OCI-LY3 (cell line): ENCODE results near the gene HSPA2.
"Not testable (repeated sequence)": the region's sequence is repeated elsewhere in the genome, so short reads cannot be mapped to it uniquely, and the experiment has no call there.

Experiments used
- H2AFZ ChIP-seq: fragments of 200-600, 300-600 bp; shearing (Covaris generic); 2 replicates; pipeline ENCODE4 v1.6.0; 2014; ENCODE audit warnings: antibody characterized with exemption, low read depth, low read length
- H3K27ac ChIP-seq: fragments of 200-600, 300-600 bp; sonication (generic); 2 replicates; pipeline ENCODE4 v1.5.1; 2014; ENCODE audit warnings: mild to moderate bottlenecking, low read length, moderate library complexity, mixed read lengths
- H3K27me3 ChIP-seq: fragments of 200-600, 300-600 bp; sonication (generic); 2 replicates; pipeline ENCODE4 v1.6.1; 2014; ENCODE audit warnings: low read depth, low read length, mixed read lengths
- H3K36me3 ChIP-seq: fragments of 200-600, 300-600 bp; sonication (generic); replicated peaks from 2 replicates; pipeline ENCODE3; 2014; ENCODE audit warnings: low read depth, low read length, mixed read lengths
- H3K4me1 ChIP-seq: fragments of 300-600, 200-600 bp; sonication (generic); 2 replicates; pipeline ENCODE4 v1.6.1; 2014; ENCODE audit warnings: low read length, mixed read lengths
- H3K4me2 ChIP-seq: fragments of 200-600, 300-600 bp; sonication (generic); 2 replicates; pipeline ENCODE4 v1.6.1; 2014; ENCODE audit warnings: low read length, mixed read lengths
- H3K4me3 ChIP-seq: fragments of 300-600, 200-600 bp; sonication (generic); 2 replicates; pipeline ENCODE4 v1.5.1; 2014; ENCODE audit warnings: antibody characterized with exemption, mild to moderate bottlenecking, low read length, moderate library complexity
- H3K79me2 ChIP-seq: fragments of 300-600, 200-600 bp; shearing (Covaris generic); 2 replicates; pipeline ENCODE4 v1.6.1; 2014; ENCODE audit warnings: mild to moderate bottlenecking, low read length, mixed read lengths
- H3K9ac ChIP-seq: fragments of 300-600, 200-600 bp; shearing (Covaris generic); 2 replicates; pipeline ENCODE4 v1.6.0; 2014; ENCODE audit warnings: mild to moderate bottlenecking, low read length, moderate library complexity
- H3K9me3 ChIP-seq: fragments of 200-600, 300-600 bp; shearing (Covaris generic); 2 replicates; pipeline ENCODE4 v1.6.1; 2014; ENCODE audit warnings: low read length, mixed read lengths; ENCODE audit not compliant: insufficient read depth
- H4K20me1 ChIP-seq: fragments of 200-600, 300-600 bp; sonication (generic); 2 replicates; pipeline ENCODE4 v1.6.1; 2016; ENCODE audit warnings: low read length, mixed read lengths; ENCODE audit not compliant: insufficient read depth
- CTCF ChIP-seq: fragments of 200-600, 300-600 bp; sonication (generic); IDR thresholded peaks from 2 replicates; pipeline ENCODE4 v1.5.1; 2014; ENCODE audit warnings: antibody characterized with exemption, low read length, low read depth
- EZH2phosphoT487 ChIP-seq: fragments of 200-600 bp; shearing (Covaris generic); IDR thresholded peaks from 2 replicates; pipeline ENCODE4 v1.6.1; 2018; ENCODE audit warnings: antibody characterized with exemption, mixed run types, low read depth

HSPA2 gene

GRCh38 chr14:64556526-64556925, 16.0 kb downstream of the HSPA2 start:
- H2AFZ ChIP-seq = no peak overlapping the region
- no peaks in the 10 kb centered on the region for H4K20me1 ChIP-seq
- H3K36me3 ChIP-seq = no peaks in the 10 kb centered on the region
- H3K9me3 ChIP-seq = no peaks in the 10 kb centered on the region
- H3K4me1 ChIP-seq = peaks cover 9% of the 10 kb centered on the region
- H3K79me2 ChIP-seq = no peaks in the 10 kb centered on the region
- H3K27me3 ChIP-seq = peaks cover 6% of the 10 kb centered on the region; the same call in 1 of the 2 replicates
- no peak overlapping the region for H3K4me2 ChIP-seq
- TF ChIP-seq EZH2phosphoT487 = no peak
- no peak for TF ChIP-seq CTCF
- H3K4me3 ChIP-seq = no peak overlapping the region
- H3K27ac ChIP-seq = no peak overlapping the region
- H3K9ac ChIP-seq = no peak overlapping the region

GRCh38 chr14:64558216-64558615, 17.7 kb downstream of the HSPA2 start:
- not testable (repeated sequence) for H3K4me2 ChIP-seq, H3K9ac ChIP-seq, H3K27ac ChIP-seq, H3K4me1 ChIP-seq, H3K27me3 ChIP-seq, H3K9me3 ChIP-seq, H3K36me3 ChIP-seq, H2AFZ ChIP-seq, H3K4me3 ChIP-seq, H3K79me2 ChIP-seq, H4K20me1 ChIP-seq

GRCh38 chr14:64561631-64562030, 21.1 kb downstream of the HSPA2 start:
- no peaks in the 10 kb centered on the region for H3K4me1 ChIP-seq
- no peak overlapping the region for H3K4me3 ChIP-seq
- H3K79me2 ChIP-seq = no peaks in the 10 kb centered on the region
- H3K27ac ChIP-seq = no peak overlapping the region
- H3K4me2 ChIP-seq = no peak overlapping the region
- no peaks in the 10 kb centered on the region; the same call in 1 of the 2 replicates for H3K27me3 ChIP-seq
- H4K20me1 ChIP-seq = no peaks in the 10 kb centered on the region
- H2AFZ ChIP-seq = no peak overlapping the region
- no peaks in the 10 kb centered on the region for H3K36me3 ChIP-seq
- TF ChIP-seq EZH2phosphoT487 = no peak
- TF ChIP-seq CTCF = no peak
- H3K9ac ChIP-seq = no peak overlapping the region
- H3K9me3 ChIP-seq = no peaks in the 10 kb centered on the region

GRCh38 chr14:64562436-64562835, 21.9 kb downstream of the HSPA2 start:
- TF ChIP-seq CTCF (no peak), EZH2phosphoT487 (no peak)
- H3K27me3 ChIP-seq = no peaks in the 10 kb centered on the region; the same call in 1 of the 2 replicates

GRCh38 chr14:64563696-64564095, 23.2 kb downstream of the HSPA2 start:
- no peaks in the 10 kb centered on the region for H4K20me1 ChIP-seq
- H3K9ac ChIP-seq = no peak overlapping the region
- no peaks in the 10 kb centered on the region for H3K4me1 ChIP-seq
- no peak overlapping the region for H2AFZ ChIP-seq
- no peaks in the 10 kb centered on the region for H3K36me3 ChIP-seq
- no peak overlapping the region for H3K4me2 ChIP-seq
- H3K9me3 ChIP-seq = no peaks in the 10 kb centered on the region
- no peak overlapping the region for H3K27ac ChIP-seq
- H3K79me2 ChIP-seq = no peaks in the 10 kb centered on the region
- H3K27me3 ChIP-seq = no peaks in the 10 kb centered on the region; the same call in 1 of the 2 replicates
- no peak overlapping the region for H3K4me3 ChIP-seq
- TF ChIP-seq CTCF (no peak), EZH2phosphoT487 (no peak)

More at GRCh38 chr14:64562436-64562835, 21.9 kb downstream of the HSPA2 start:
- Histone ChIP-seq H2AFZ (no peak overlapping the region), H3K36me3 (no peaks in the 10 kb centered on the region), H3K9ac (no peak overlapping the region), H3K4me1 (no peaks in the 10 kb centered on the region), H3K79me2 (no peaks in the 10 kb centered on the region), H4K20me1 (no peaks in the 10 kb centered on the region), H3K4me2 (no peak overlapping the region), H3K27ac (no peak overlapping the region), H3K4me3 (no peak overlapping the region), H3K9me3 (no peaks in the 10 kb centered on the region)
